D721Med (cell line): ENCODE measurements around the gene S100A13.

Experiments
- DNase-seq: peaks from one replicate; pipeline ENCODE4 v3.0.0; 2011; ENCODE audit warnings: low spot score; ENCODE audit not compliant: insufficient read length
- FAIRE-seq: peaks from 2 replicates; lab custom pipeline; 2011; peaks lifted over from hg19 to GRCh38; lab: Jason Lieb, UNC
- CTCF ChIP-seq: IDR thresholded peaks from 2 replicates; pipeline ENCODE4 v1.5.1; 2012; ENCODE audit warnings: mild to moderate bottlenecking, control low read depth; ENCODE audit not compliant: insufficient read depth; ENCODE audit errors: missing control alignments

The S100A13 gene

GRCh38 chr1:153624965-153625611 is 2.2 kb downstream of the S100A13 start:
- TF ChIP-seq CTCF, result no peak
- FAIRE-seq, result no peak
- DNase-seq, result no peak

GRCh38 chr1:153623101-153623500 is 4.2 kb downstream of the S100A13 start:
- FAIRE-seq (no peak), DNase-seq (no peak)
- no peak for TF ChIP-seq CTCF

- DNase-seq, result no peak
- no peak for FAIRE-seq
- TF ChIP-seq CTCF, result no peak
Observed at GRCh38 chr1:153619171-153619570, 8.1 kb downstream of the S100A13 start.

- DNase-seq, result no peak
- no peak for FAIRE-seq
- TF ChIP-seq CTCF, result peak; percentile 76
Observed at GRCh38 chr1:153617663-153618062, 9.6 kb downstream of the S100A13 start.

GRCh38 chr1:153616917-153617311 is 10.4 kb downstream of the S100A13 start:
- no peak for FAIRE-seq
- no peak for TF ChIP-seq CTCF
- no peak for DNase-seq

GRCh38 chr1:153616144-153616916 is 11.0 kb downstream of the S100A13 start, which contains the start of gene S100A14:
S100A14 (minus strand) TSS chr1:153616325; CDS start chr1:153615858, 467 bp downstream.
- no peak for FAIRE-seq
- no peak for DNase-seq
- no peak for TF ChIP-seq CTCF

GRCh38 chr1:153615406-153615805 is 11.9 kb downstream of the S100A13 start:
- FAIRE-seq, result no peak
- TF ChIP-seq CTCF, result no peak
- DNase-seq, result no peak
